Vagina (tissue), 2 donors: ENCODE results near the gene SLC1A2.

Experiments used
- CTCF ChIP-seq, 3 experiments: fragments of 450-650 bp in 2 of 3; fragments of 200-600 bp in 1 of 3; sonication (generic) in 1 of 3; IDR thresholded peaks; one replicate each; pipeline ENCODE4 v1.5.1; 2017 to 2019; ENCODE audit warnings: antibody characterized with exemption in 3 of 3, mild to moderate bottlenecking in 2 of 3, moderate library complexity in 2 of 3
- POLR2A ChIP-seq, 2 donors: fragments of 450-650 bp; IDR thresholded peaks; one replicate each; pipeline ENCODE4 v1.6.1; 2017; ENCODE audit warnings: antibody characterized with exemption in 2 of 2, mild to moderate bottlenecking in 2 of 2, moderate library complexity in 2 of 2

- TF ChIP-seq CTCF (IDR thresholded peaks at IDR 0.05) (no peak), POLR2A (IDR thresholded peaks at IDR 0.05) (no peak)
These were observed 172.6 kb downstream of the SLC1A2 start for GRCh38 chr11:35246745-35247144.
